GM18861 (cell line): ENCODE results near the gene MZF1.
"Not testable (repeated sequence)": the region's sequence is repeated elsewhere in the genome, so short reads cannot be mapped to it uniquely, and the experiment has no call there.

Source experiments
- ATAC-seq: cut with Tn5 transposase; IDR thresholded peaks from one replicate; pipeline ENCODE4 v1.9.1; 2021; ENCODE audit not compliant: unreplicated experiment

MZF1 gene

GRCh38 chr19:58572818-58573657 is at the start of gene MZF1:
MZF1 (minus strand) TSS chr19:58573335; CDS start chr19:58571389, 1,946 bp downstream.
- ATAC-seq, result peak; percentile 42

GRCh38 chr19:58607213-58607612 is 34.1 kb upstream of the MZF1 start:
- not testable (repeated sequence) for ATAC-seq

GRCh38 chr19:58606251-58606896 is 33.2 kb upstream of the MZF1 start:
- not testable (repeated sequence) for ATAC-seq

GRCh38 chr19:58586133-58586765 is 13.1 kb upstream of the MZF1 start:
- ATAC-seq, result no peak

- no peak for ATAC-seq
Measured at GRCh38 chr19:58585442-58586132, 12.5 kb upstream of the MZF1 start.

- no peak for ATAC-seq
Measured at GRCh38 chr19:58584498-58585441, 11.6 kb upstream of the MZF1 start.

- ATAC-seq, result no peak
Measured at GRCh38 chr19:58582985-58583384, 9.8 kb upstream of the MZF1 start.

- ATAC-seq, result peak; percentile 53
Measured at GRCh38 chr19:58581227-58582141, 8.3 kb upstream of the MZF1 start.

- ATAC-seq, result no peak
Measured at GRCh38 chr19:58579473-58580142, 6.5 kb upstream of the MZF1 start.

GRCh38 chr19:58578012-58578925 is 5.1 kb upstream of the MZF1 start:
- no peak for ATAC-seq

- not testable (repeated sequence) for ATAC-seq
Measured at GRCh38 chr19:58577581-58577980, 4.4 kb upstream of the MZF1 start.

GRCh38 chr19:58575183-58576041 is 2.3 kb upstream of the MZF1 start:
- ATAC-seq, result peak; percentile 35

- no peak for ATAC-seq
Measured at GRCh38 chr19:58573658-58574164, 576 bp upstream of the MZF1 start.

- ATAC-seq, result no peak
Measured at GRCh38 chr19:58572026-58572817, 913 bp downstream of the MZF1 start.

GRCh38 chr19:58571575-58571947 is 1.6 kb downstream of the MZF1 start:
- ATAC-seq, result no peak
